Measurements from ENCODE around the gene PPP1CA.

PPP1CA gene

DNA sequence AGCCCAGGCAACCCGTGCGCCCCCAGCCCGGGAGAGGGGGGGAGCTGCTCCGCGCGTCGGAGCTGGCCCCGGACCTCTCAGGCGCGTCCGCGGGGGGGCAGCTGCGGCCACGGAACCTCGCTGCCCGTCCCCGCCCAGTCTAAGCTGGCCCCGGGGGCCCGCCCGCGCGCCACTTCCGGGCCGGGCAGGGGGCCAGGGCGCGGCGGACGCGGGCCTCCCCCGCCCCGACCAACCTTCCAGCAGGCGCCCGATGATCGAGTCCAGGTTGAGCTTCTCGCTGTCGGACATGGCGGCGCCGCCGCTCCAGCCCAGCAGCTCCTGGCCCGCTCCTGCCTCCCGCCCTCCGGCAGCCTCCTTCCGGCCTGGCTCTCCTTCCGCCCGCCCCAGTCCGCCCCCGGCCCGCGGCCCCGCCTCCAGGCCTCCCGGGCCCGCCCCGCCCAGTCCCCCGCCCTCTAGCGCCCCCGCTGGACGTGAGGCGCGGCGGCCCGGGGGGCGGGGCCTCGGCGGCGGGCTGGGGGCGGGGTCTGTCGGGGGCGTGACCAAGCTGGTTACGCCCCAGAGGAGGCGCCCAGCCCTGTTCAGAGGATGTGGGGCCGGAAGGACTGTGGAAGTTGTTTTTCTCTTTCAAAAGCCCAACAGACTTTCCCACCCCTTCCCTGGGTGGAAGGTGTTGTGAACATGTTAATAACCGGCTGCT, at the start of gene PPP1CA:
PPP1CA (minus strand) TSS at position 364 of the 697 bp plus-strand sequence; CDS start at position 288, 76 bp downstream.
- DNase-seq, result peak; percentile 86

GRCh38 chr11:67450796-67451657, 49.4 kb upstream of the PPP1CA start:
- DNase-seq, result no peak

GRCh38 chr11:67449116-67449844, 47.6 kb upstream of the PPP1CA start:
- no peak for DNase-seq

- no peak for DNase-seq
These were observed 46.6 kb upstream of the PPP1CA start for GRCh38 chr11:67448220-67448609.

DNA sequence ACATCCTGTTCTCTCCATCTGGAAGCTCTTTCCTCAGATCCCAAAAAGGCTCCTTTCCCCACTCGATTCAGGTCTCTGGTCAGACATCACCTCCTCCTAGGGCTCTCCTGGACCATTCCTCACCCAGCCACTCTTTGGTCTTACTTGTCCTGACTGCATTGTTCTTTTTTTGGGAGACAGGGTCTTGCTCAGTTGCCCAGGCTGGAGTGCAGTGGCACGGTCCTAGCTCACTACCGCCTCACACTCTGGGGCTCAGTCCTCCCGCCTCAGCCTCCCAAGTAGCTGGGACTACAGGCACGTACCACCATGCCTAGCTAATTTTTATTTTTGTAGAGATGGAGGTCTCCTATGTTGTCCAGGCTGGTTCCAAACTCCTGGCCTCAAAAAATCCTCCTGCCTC, 43.9 kb upstream of the PPP1CA start:
- DNase-seq, result no peak

DNA sequence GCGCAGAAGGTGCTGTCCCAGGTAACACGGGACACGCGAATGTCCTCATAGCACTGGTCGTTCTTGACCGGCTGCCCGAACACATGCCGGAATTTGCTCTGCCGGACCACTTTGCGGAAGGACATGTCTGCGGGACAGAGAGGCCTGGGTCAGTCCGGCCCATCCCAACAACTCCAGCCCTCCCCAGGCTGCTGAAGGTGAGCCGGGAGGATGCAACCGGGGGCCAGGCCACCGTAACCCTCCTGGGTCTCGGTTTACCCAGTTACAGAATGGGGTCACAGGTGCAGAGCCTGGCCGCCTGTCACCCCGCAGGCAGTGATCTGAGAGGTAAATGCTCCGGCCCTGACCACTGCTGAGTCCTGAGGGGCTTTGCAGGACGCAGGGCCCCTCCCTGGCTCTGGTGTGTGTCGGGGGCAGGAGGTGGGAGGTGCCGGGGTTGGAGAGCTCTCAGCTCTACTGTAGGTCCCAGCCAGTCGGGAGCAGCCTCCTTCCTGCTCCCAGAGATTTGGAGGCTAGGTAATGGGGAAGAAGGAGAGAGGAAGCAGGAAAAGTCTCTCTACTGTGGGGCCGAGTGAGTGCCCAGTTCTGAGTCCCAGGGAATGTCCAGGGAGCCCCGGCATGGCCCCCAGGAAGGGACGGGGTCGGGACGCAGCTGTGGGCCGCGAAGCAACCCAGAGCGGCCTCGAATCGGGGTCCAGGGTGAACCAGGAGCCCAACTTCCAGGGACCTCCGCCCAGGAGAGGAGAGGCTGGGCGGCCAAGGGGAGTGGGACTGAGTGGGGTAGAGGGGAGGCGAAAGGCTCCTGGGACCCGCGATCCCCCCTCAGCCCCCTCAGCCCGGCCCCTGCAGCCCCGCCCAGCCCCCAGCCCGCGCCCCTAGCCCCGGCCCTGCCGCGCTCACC, 41.1 kb upstream of the PPP1CA start:
- DNase-seq, result no peak

DNA sequence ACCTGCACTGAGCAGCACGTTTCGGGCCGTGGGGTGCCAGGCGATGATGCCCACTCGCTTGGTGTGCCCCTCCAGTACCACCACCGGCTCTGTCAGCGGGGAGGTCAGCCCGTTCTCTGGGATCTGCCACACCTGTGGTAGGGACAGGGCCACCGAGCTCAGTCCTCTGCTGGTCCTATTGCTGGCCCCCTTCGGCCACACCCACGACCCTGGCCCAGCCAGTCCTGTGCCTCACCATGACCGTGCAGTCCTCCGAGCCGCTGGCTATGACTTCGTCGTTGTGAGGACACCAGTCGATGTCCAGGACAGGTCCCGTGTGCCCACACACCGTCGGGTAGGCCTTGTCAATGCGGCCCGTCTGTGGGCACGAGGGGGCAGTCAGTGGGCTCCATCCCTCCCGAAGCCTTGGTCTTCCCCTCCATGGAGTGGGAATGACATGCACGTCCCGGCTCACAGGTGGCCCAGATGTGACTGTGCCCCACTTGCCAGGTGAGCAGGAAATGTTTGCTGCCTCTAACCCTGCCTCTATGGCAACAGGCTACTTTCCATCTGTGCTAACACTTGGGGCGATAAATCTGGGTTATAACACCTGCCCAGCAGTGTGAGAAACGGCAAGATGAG, 40.2 kb upstream of the PPP1CA start:
- no peak for DNase-seq

GRCh38 chr11:67441098-67441563, 39.5 kb upstream of the PPP1CA start:
- DNase-seq, result no peak

GRCh38 chr11:67440229-67441097, 38.8 kb upstream of the PPP1CA start:
- no peak for DNase-seq

GRCh38 chr11:67439321-67440228, 37.9 kb upstream of the PPP1CA start:
- DNase-seq, result peak; percentile 35

GRCh38 chr11:67438158-67438902, 36.7 kb upstream of the PPP1CA start:
- DNase-seq, result peak; percentile 80

GRCh38 chr11:67437809-67438157, 36.1 kb upstream of the PPP1CA start:
- DNase-seq, result no peak

- DNase-seq, result peak; percentile 72
These were observed 35.6 kb upstream of the PPP1CA start, which contains the start of gene PTPRCAP for GRCh38 chr11:67437082-67437808. PTPRCAP (minus strand) TSS chr11:67437682; CDS start chr11:67437619, 63 bp downstream.

DNA sequence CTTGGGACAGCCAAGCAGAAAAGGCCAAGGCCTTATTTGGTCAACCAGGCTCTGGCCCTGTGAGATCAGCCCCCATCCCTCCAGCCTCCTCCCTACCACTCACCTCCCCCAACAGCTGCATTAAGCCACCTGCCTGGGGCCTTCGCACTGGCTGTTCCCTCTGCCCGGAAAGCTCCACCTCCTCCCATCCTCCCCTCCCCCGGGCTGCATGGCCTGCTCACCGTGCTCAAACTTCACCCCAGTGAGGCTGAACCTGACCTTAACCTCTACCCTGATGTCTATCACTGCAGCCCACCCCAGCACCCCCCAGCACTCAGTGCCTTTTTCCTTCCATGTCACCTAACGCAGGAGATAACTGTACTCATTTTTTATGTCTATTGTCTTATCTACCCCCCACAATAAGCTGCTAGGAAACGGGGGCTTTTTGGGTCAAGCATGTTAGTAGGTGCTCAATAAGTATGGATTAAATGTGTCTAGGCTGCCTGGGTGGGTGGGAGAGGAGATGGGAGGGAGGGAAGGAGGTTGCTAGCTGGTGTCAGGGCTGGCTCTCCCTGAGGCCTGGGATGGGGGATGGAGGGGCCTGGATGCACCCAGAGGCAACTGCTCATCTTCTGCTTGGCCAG, 34.9 kb upstream of the PPP1CA start:
- DNase-seq, result peak; percentile 61

GRCh38 chr11:67435727-67436458, 34.2 kb upstream of the PPP1CA start:
- no peak for DNase-seq

DNA sequence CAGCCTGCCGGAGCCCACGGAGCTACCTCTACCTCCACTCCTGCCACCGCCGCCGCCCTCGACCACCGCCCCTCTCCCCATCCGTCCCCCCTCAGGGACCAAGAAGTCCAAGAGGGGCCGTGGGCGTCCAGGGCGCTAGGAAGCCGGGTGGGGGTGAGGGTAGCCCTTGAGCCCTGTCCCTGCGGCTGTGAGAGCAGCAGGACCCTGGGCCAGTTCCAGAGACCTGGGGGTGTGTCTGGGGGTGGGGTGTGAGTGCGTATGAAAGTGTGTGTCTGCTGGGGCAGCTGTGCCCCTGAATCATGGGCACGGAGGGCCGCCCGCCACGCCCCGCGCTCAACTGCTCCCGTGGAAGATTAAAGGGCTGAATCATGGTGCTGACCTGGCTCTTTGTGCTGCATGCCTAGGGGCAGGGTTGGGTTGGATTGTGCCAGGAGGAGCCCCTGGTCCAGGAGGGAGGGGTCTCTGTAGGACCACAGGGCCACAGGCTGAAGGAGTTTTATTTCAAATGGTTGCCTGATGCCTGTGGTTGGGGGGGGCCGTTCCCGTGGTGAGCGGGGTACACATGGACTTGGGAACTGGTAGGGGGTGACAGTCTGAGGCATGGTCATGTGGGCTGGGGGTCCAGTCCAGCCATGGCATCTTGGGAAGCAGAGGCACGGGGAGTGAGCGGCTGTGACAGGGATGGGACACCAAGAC, 33.5 kb upstream of the PPP1CA start:
- no peak for DNase-seq

Data from stimulated activated naive CD4-positive, alpha-beta T cell treated with Interleukin-2 at 50 U/mL for 16 hours (primary cell).